ENCODE data around the gene CLIP3. TPM values are rescaled to one million over a fixed set of nuclear protein-coding genes. Genes with fewer than 3 reads are reported as not detected.

CLIP3 gene
- total and polyA plus RNA-seq, 9 of the 15 experiments (the other 6 are each of a cell fraction or from before 2014, with no cell fraction given), result 0.01 to 0.50 (median 0.15) TPM; not detected in 1

DNA sequence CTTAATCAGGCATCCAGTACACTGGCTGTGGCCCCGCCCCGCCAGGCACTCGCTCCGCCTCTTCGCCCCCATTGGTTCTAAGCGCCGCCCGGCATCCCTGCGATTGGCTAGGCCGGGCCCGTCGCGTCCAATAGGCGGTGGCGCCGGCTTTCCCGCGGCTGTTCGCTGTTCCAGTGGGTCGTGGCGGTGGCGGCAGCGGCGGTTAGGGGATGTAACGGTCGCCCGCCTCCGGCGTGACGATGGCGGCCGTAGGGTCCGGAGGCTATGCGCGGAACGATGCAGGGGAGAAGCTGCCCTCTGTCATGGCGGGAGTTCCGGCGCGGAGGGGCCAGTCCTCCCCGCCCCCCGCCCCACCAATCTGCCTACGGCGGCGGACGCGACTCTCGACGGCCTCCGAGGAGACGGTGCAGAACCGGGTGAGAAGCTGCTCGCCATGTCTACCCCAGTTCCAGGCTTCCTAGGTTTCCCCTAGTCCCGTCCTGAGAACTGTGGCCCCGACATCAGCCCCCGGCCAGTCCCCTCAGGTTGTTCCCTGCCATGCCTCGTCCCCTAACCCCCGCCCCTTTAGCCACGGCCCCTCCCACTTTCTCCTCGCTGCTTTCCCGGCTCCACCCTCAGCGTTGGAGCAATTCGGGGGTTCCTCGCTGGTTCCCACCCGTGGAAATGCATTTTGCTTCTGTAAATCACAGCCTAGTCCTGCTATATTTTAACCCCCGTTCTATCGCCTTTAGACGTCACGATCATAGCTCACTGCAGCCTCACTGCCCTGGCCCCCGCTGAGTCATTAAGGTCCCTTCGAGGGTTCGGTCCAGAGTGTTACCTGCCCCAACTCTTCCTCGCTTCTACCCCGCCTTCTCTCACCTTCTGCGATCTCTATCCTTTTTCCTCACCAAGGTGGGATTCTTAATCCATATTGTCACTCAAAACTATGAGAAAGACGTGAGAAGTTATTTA lies 22.3 kb upstream of the CLIP3 start, which contains the start of gene WDR62 (continued):
- no peak for TF ChIP-seq ZBTB43 (CRISPR knock-in tag; IDR thresholded peaks at IDR 0.05)
- TF ChIP-seq SMARCB1 (IDR thresholded peaks at IDR 0.05; ENCODE audit: insufficient read length, low read depth), result no peak
- TF ChIP-seq, protein P1, sequence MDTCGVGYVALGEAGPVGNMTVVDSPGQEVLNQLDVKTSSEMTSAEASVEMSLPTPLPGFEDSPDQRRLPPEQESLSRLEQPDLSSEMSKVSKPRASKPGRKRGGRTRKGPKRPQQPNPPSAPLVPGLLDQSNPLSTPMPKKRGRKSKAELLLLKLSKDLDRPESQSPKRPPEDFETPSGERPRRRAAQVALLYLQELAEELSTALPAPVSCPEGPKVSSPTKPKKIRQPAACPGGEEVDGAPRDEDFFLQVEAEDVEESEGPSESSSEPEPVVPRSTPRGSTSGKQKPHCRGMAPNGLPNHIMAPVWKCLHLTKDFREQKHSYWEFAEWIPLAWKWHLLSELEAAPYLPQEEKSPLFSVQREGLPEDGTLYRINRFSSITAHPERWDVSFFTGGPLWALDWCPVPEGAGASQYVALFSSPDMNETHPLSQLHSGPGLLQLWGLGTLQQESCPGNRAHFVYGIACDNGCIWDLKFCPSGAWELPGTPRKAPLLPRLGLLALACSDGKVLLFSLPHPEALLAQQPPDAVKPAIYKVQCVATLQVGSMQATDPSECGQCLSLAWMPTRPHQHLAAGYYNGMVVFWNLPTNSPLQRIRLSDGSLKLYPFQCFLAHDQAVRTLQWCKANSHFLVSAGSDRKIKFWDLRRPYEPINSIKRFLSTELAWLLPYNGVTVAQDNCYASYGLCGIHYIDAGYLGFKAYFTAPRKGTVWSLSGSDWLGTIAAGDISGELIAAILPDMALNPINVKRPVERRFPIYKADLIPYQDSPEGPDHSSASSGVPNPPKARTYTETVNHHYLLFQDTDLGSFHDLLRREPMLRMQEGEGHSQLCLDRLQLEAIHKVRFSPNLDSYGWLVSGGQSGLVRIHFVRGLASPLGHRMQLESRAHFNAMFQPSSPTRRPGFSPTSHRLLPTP (IDR thresholded peaks at IDR 0.05; ENCODE audit: borderline replicate concordance, extremely low read depth, insufficient read length), result no peak
- 0 out of 2 replicates have a peak, but pooled peaks have one; percentile 27 for TF ChIP-seq ZNF444 (CRISPR knock-in tag; IDR thresholded peaks at IDR 0.05)
- no peak for TF ChIP-seq ZNF212 (CRISPR knock-in tag; IDR thresholded peaks at IDR 0.05)
- TF ChIP-seq SUPT5H (IDR thresholded peaks at IDR 0.05), result peak; percentile 85
- no peak for TF ChIP-seq MEIS2 (IDR thresholded peaks at IDR 0.05; ENCODE audit: partially characterized antibody)
- TF ChIP-seq, protein P2, sequence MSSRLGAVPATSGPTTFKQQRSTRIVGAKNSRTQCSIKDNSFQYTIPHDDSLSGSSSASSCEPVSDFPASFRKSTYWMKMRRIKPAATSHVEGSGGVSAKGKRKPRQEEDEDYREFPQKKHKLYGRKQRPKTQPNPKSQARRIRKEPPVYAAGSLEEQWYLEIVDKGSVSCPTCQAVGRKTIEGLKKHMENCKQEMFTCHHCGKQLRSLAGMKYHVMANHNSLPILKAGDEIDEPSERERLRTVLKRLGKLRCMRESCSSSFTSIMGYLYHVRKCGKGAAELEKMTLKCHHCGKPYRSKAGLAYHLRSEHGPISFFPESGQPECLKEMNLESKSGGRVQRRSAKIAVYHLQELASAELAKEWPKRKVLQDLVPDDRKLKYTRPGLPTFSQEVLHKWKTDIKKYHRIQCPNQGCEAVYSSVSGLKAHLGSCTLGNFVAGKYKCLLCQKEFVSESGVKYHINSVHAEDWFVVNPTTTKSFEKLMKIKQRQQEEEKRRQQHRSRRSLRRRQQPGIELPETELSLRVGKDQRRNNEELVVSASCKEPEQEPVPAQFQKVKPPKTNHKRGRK (tag; IDR thresholded peaks at IDR 0.05), result no peak
- TF ChIP-seq, protein P3, sequence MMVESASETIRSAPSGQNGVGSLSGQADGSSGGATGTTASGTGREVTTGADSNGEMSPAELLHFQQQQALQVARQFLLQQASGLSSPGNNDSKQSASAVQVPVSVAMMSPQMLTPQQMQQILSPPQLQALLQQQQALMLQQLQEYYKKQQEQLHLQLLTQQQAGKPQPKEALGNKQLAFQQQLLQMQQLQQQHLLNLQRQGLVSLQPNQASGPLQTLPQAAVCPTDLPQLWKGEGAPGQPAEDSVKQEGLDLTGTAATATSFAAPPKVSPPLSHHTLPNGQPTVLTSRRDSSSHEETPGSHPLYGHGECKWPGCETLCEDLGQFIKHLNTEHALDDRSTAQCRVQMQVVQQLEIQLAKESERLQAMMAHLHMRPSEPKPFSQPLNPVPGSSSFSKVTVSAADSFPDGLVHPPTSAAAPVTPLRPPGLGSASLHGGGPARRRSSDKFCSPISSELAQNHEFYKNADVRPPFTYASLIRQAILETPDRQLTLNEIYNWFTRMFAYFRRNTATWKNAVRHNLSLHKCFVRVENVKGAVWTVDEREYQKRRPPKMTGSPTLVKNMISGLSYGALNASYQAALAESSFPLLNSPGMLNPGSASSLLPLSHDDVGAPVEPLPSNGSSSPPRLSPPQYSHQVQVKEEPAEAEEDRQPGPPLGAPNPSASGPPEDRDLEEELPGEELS (CRISPR knock-in tag; IDR thresholded peaks at IDR 0.05; ENCODE audit: borderline replicate concordance), result no peak
- TF ChIP-seq POLR3G (IDR thresholded peaks at IDR 0.05; ENCODE audit: extremely low read depth, insufficient read length, insufficient replicate concordance), result no peak
- peak; percentile 68 for TF ChIP-seq POLR2H (tag; IDR thresholded peaks at IDR 0.05; ENCODE audit: low read depth)
- TF ChIP-seq DPF2 (IDR thresholded peaks at IDR 0.05), result no peak
- no peak; the same call in 1 of the 2 replicates for TF ChIP-seq SP1 (CRISPR knock-in tag; IDR thresholded peaks at IDR 0.05)
- no peak for TF ChIP-seq ZNF707 (CRISPR knock-in tag; conservative IDR thresholded peaks at IDR 0.05)
- TF ChIP-seq PPARD (CRISPR knock-in tag; IDR thresholded peaks at IDR 0.05), result no peak
- peak in 1 of 2 experiments; percentile 97; a peak in 3 of 4 replicates for TF ChIP-seq HDAC1 (IDR thresholded peaks at IDR 0.05)
- no peak for TF ChIP-seq ETV1 (tag; conservative IDR thresholded peaks at IDR 0.05; ENCODE audit: low read depth)
- TF ChIP-seq LEF1 (IDR thresholded peaks at IDR 0.05), result no peak
- peak; percentile 22 for TF ChIP-seq KDM5B (IDR thresholded peaks at IDR 0.05; ENCODE audit: insufficient replicate concordance, low read depth, low read length)

Measured in K562 (cell line).